Hepatocyte (in vitro differentiated cells): ENCODE data around the gene FTCD. TPM values are rescaled to one million over a fixed set of nuclear protein-coding genes. Genes with fewer than 3 reads are reported as not detected.

ENCODE experiments used
- DNase-seq: peaks from one replicate; pipeline ENCODE4 v3.0.0-alpha.2; 2016; ENCODE audit warnings: low spot score
- H2AFZ ChIP-seq: fragments of 200-600 bp; sonication (generic); 2 replicates; pipeline ENCODE4 v1.6.0; 2016; ENCODE audit warnings: antibody characterized with exemption, mild to moderate bottlenecking
- H3K27ac ChIP-seq: fragments of 200-600 bp; sonication (generic); 2 replicates; pipeline ENCODE4 v1.5.1; 2016; ENCODE audit warnings: mild to moderate bottlenecking
- H3K27me3 ChIP-seq: fragments of 200-600 bp; sonication (generic); 2 replicates; pipeline ENCODE4 v1.6.1; 2016
- H3K36me3 ChIP-seq: fragments of 200-600 bp; sonication (generic); replicated peaks from 2 replicates; pipeline ENCODE4 v1.5.1; 2016; ENCODE audit warnings: low read depth; ENCODE audit not compliant: insufficient read depth
- H3K4me1 ChIP-seq: fragments of 200-600 bp; sonication (generic); 2 replicates; pipeline ENCODE4 v1.5.1; 2016; ENCODE audit warnings: mild to moderate bottlenecking, moderate library complexity; ENCODE audit not compliant: insufficient read depth
- H3K4me2 ChIP-seq: fragments of 200-600 bp; sonication (generic); 2 replicates; pipeline ENCODE4 v1.6.0; 2016
- H3K4me3 ChIP-seq: fragments of 200-600 bp; sonication (generic); 2 replicates; pipeline ENCODE4 v1.5.1; 2016; ENCODE audit warnings: mild to moderate bottlenecking
- H3K79me2 ChIP-seq: fragments of 200-600 bp; sonication (generic); 2 replicates; pipeline ENCODE4 v1.6.0; 2017; ENCODE audit warnings: mild to moderate bottlenecking
- H3K9me2 ChIP-seq: fragments of 200-600 bp; sonication (generic); replicated peaks from 2 replicates; pipeline ENCODE4 v1.6.0; 2017; ENCODE audit warnings: mild to moderate bottlenecking; ENCODE audit not compliant: insufficient read depth
- H3K9me3 ChIP-seq: fragments of 200-600 bp; sonication (generic); 2 replicates; pipeline ENCODE4 v1.5.1; 2016; ENCODE audit warnings: low read depth, mild to moderate bottlenecking
- H4K20me1 ChIP-seq: fragments of 200-600 bp; sonication (generic); 2 replicates; pipeline ENCODE4 v1.6.0; 2016; ENCODE audit warnings: mild to moderate bottlenecking; ENCODE audit not compliant: insufficient read depth, poor library complexity, severe bottlenecking
- EZH2 ChIP-seq: fragments of 200-600 bp; sonication (generic); IDR thresholded peaks from 2 replicates; pipeline ENCODE4 v1.6.1; 2016; ENCODE audit warnings: antibody characterized with exemption, mild to moderate bottlenecking, borderline replicate concordance
- EZH2phosphoT487 ChIP-seq: fragments of 200-600 bp; sonication (generic); IDR thresholded peaks from one replicate; pipeline ENCODE4 v1.6.1; 2018; ENCODE audit warnings: antibody characterized with exemption, mild to moderate bottlenecking, low read depth, moderate library complexity; ENCODE audit not compliant: unreplicated experiment, severe bottlenecking
- WGBS: methylation state at CpG from one replicate; pipeline ENCODE4 v1.1.6; 2016; ENCODE audit warnings: low lambda C conversion rate; ENCODE audit errors: missing lambda C conversion rate; 5-methylcytosine and 5-hydroxymethylcytosine counted together
- polyA plus RNA-seq: library from polyadenylated mRNA; unstranded; fragments of >200 nt; fragmentation: Nextera tagmentation; extraction: Ambion mirVana; gene quantifications from 2 replicates; pipeline ENCODE4 v1.2.1, GENCODE V29; 2016
- total RNA-seq: library from RNA; depleted of rRNA; stranded (reverse); fragments of >200 nt; gene quantifications from 2 replicates; pipeline ENCODE4 v1.2.3, GENCODE V29; 2014
- TF ChIP-seq, protein P1 (sequence below): fragments of 200-600 bp; sonication (generic); IDR thresholded peaks from 2 replicates; pipeline ENCODE4 v1.5.1; 2016; ENCODE audit warnings: antibody characterized with exemption, mild to moderate bottlenecking; ENCODE audit not compliant: poor library complexity

The FTCD gene
- total and polyA plus RNA-seq, 2 experiments from 2014 or later, result 27.5 to 76.8 TPM

DNA sequence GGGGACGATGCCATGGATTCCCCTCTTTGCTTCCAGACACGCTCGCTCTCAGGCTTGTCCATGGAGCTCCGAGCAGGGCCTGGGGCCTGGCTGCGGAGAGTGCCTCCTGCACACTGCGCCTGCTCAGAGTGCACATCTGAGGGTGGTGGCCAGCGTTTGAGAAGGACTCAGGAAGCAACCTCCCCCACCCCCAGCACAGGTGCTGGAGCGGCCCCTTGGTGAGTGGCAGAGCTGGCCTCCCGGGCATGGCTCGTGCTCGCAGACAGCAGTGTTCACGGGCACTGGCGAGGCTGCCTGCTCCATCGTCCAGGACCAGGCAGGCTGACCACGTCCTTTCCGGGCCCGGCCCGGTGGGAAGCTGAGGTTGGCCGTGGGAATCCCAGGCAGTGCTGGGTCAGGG is 26.1 kb upstream of the FTCD start:
- 95% methylated on average over 19 of the region's 19 CpGs for WGBS
- H4K20me1 ChIP-seq, result no peaks in the 10 kb centered on the region

DNA sequence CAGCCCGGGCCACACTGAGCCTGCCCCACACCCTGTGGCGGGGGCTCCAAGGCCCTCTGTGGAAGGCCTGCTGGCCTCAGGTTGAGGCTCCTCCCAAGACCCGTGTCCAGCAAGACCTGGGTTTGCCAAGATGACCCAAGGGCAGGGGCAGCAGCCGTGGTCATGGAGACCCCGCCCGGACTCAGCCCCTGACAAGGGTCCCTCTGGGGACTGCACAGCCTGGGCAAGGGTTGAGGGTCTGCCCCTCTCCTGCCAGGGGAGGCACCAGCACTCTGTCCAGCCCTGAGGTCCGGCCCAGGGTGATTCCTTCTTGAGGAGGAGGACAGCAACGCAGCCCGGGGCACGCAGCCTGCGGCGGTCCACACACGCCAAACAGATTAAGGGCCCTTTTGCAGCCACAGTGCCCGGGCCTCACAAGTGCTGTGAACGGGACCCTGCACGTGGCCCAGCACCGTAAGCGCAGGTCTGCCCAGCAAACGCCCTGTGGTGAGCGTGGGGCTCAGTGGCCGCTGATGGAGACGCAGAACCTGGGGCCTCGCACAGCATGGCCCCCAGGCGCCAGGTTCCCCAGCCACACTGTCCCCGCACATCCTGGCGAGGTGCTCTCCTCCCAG is 25.5 kb upstream of the FTCD start:
- TF ChIP-seq, protein P1, sequence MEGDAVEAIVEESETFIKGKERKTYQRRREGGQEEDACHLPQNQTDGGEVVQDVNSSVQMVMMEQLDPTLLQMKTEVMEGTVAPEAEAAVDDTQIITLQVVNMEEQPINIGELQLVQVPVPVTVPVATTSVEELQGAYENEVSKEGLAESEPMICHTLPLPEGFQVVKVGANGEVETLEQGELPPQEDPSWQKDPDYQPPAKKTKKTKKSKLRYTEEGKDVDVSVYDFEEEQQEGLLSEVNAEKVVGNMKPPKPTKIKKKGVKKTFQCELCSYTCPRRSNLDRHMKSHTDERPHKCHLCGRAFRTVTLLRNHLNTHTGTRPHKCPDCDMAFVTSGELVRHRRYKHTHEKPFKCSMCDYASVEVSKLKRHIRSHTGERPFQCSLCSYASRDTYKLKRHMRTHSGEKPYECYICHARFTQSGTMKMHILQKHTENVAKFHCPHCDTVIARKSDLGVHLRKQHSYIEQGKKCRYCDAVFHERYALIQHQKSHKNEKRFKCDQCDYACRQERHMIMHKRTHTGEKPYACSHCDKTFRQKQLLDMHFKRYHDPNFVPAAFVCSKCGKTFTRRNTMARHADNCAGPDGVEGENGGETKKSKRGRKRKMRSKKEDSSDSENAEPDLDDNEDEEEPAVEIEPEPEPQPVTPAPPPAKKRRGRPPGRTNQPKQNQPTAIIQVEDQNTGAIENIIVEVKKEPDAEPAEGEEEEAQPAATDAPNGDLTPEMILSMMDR, result no peak
- Histone ChIP-seq H3K9me2 (no peaks in the 10 kb centered on the region), H4K20me1 (no peaks in the 10 kb centered on the region), H3K4me3 (no peak overlapping the region), H3K27ac (no peak overlapping the region), H3K9me3 (peaks cover 5% of the 10 kb centered on the region), H3K4me2 (no peak overlapping the region), H2AFZ (no peak overlapping the region), H3K4me1 (no peaks in the 10 kb centered on the region), H3K27me3 (no peaks in the 10 kb centered on the region), H3K79me2 (peaks cover 12% of the 10 kb centered on the region), H3K36me3 (no peaks in the 10 kb centered on the region)
- DNase-seq, result no peak
- WGBS, result 95% methylated on average over 26 of the region's 26 CpGs

More for the DNA sequence above, 26.1 kb upstream of the FTCD start:
- Histone ChIP-seq H3K9me2 (no peaks in the 10 kb centered on the region), H3K36me3 (no peaks in the 10 kb centered on the region), H2AFZ (no peak overlapping the region), H3K27me3 (no peaks in the 10 kb centered on the region), H3K79me2 (peaks cover 7% of the 10 kb centered on the region), H3K9me3 (peaks cover 5% of the 10 kb centered on the region), H3K4me3 (no peak overlapping the region), H3K4me1 (no peaks in the 10 kb centered on the region), H3K27ac (no peak overlapping the region), H3K4me2 (no peak overlapping the region)
- TF ChIP-seq EZH2, result no peak
- no peak for TF ChIP-seq EZH2phosphoT487
- TF ChIP-seq, protein P1, result no peak
- no peak for DNase-seq

GRCh38 chr21:46180079-46180722 is 24.8 kb upstream of the FTCD start:
- Histone ChIP-seq H3K79me2 (peaks cover 12% of the 10 kb centered on the region), H3K4me1 (no peaks in the 10 kb centered on the region), H3K36me3 (no peaks in the 10 kb centered on the region), H4K20me1 (no peaks in the 10 kb centered on the region), H3K27ac (no peak overlapping the region), H2AFZ (no peak overlapping the region), H3K4me2 (no peak overlapping the region), H3K9me3 (peaks cover 5% of the 10 kb centered on the region), H3K9me2 (no peaks in the 10 kb centered on the region), H3K4me3 (no peak overlapping the region), H3K27me3 (no peaks in the 10 kb centered on the region)
- TF ChIP-seq, protein P1, result no peak
- TF ChIP-seq EZH2, result no peak
- no peak for TF ChIP-seq EZH2phosphoT487
- WGBS, result 78% methylated on average over 24 of the region's 24 CpGs
- DNase-seq, result no peak
